Skeletal muscle cell (primary cell): ENCODE results near the gene GNB1.
"Not testable (repeated sequence)": the region's sequence is repeated elsewhere in the genome, so short reads cannot be mapped to it uniquely, and the experiment has no call there.

ENCODE experiments used
- DNase-seq: peaks from one replicate; pipeline ENCODE4 v3.0.0-alpha.2; 2010; ENCODE audit warnings: low read depth
- H3K4me3 ChIP-seq: 2 replicates; pipeline ENCODE4 v1.5.1; 2011; ENCODE audit warnings: low read depth, mild to moderate bottlenecking, control low read depth, low read length, moderate library complexity

Gene GNB1

DNA sequence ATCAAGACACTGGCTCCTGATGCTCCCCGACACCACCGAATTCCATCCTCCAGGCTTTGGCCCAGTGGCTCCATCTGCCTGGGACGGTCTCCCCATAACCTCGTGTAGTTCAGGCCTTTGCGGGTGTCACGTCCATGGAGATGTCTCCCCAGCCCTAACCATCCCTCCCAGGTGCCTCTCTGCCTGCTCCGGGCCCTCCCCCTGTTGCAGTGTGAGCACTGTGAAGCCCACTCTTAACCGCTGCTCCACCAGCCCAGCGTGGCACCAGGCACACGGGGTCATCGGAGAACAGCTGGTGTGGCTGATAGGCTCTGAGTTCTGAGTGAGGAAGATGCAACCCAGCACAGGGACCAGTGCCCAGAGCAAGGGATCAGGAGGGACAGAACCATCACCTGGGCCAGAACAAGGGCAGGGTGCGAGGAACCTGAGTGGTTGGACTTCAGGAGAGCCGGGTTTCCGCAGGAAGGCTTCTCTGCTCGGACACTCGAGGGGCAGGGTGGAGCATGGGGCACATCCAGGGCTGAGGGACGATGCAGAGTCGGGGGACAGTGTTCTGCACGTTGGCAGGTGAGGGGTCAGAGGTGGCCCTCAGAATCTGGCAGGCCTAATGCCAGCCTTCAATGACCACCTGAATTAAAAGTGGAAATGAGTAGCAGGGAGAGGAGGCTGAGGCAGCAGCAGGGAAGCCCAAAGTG, 2.6 kb upstream of the GNB1 start:
- no peak for DNase-seq
- H3K4me3 ChIP-seq: no peak overlapping the region

DNA sequence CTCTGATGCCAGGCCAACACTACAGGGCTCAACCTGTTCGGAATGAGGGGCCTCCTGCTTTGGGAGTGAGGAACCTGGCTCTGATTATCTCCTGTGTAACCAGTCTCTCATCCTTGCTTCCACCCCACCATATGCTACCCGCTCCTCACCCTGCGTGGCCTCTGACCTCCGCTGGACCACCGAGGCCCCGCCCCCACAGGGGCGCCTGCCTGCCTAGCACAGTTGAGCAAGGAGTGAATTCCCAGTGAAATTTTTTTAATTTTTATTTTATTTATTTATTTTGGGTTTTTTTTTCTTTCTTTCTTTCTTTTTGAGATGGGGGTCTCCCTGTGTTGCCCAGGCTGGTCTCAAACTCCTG, 1.9 kb upstream of the GNB1 start:
- H3K4me3 ChIP-seq: no peak overlapping the region

DNA sequence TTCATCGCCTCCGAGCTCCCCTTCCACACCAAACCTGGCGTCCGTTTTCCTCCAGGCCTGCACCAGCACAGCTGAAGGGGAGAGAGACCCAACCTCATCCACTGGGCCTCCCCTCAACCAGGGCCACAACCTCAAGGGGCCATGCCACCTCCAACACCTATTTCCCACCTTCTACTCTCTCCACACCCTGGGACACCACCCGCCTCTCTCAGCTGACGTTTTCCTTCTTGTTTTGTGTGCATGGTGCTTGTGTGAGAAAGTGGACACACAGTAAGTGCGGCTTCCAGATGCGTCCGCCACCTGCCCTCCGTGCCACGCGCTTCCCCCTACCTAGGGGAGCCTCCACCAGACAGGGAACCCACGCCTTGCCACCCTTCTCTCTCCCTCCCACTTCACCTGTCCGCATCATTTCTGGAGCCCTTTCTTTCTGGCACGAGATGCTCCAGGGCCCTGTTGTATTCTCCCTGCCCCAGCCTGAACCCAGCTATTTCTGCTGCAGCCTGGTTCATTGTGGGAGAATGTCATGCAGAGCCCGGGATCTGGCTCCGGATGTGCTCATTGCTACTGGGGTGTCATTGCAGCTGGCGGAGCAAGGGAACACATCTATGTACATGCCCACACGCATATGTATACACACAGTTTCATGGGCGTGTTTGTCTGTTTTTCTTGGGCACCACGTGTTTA, 1.3 kb upstream of the GNB1 start:
- DNase-seq: no peak
- H3K4me3 ChIP-seq: peak overlapping the region; percentile 62

More for the DNA sequence above, 1.9 kb upstream of the GNB1 start:
- DNase-seq: no peak

DNA sequence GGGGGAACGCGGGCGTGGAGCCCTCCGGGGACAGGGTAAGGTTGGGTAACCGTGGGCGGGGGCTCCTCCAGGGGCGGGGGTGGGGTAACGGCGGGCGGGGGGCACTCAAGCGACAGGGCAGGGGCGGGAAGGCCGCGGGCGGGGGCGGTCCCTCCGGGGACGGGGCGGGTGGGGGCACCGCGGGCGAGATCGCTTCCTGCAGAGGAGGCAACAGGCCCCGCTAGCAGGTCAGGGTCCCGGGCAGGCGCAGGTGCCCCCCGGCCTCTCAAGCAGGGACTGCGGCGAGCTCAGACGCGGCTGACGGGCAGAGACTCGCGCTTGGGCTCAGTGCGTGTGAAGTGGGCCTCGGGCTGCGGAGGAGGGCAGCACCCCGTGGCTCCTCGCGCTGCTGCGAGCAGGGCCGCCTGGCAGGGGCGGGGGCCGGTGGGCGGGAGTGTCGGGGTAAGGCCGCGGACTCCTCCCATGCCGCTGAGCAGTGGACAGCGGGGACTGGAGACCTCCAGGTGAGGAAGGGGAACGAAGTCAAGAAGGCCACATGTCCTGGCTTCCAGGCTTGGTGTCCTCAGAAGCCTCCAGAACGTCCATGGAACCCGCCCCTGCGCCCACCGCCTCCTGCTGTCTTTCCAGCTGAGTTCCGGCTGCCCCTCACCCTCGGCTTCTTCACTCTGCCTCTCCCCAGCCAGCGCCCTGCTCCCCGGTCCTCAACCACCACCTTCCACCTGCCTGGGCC, 627 bp upstream of the GNB1 start:
- H3K4me3 ChIP-seq: peak overlapping the region; percentile 62
- DNase-seq: no peak

DNA sequence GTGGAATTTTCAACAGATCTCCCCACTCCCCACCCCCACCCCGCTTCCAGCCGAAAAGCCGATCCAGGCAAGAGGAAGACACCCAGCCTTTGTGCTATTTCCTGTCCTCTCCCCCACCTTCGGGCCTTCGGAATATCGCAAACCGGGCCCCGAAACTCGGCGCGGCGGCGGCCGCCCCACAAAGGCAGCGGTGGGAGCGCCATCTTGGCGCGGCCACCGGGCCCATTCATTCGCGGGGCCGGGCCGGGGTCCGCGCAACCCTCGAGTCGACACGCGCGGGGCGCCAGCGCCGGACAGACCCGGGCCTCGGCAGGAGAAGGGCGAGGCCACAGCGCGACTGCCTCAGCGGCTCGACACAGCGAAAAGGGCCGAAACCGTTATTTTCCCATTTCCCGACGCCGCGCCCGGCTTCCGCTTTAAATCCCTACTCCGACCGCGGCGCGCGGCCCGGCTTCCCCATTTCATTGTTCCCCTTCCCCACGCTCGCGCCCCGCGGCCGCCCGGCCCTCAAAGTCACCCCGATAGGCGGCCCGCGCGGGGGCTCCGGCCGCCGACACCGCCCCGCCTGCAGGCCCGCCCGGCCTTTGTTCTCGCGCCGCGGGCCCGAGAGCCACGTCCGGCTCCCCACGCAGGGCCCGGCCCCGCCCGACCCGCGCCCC, 911 bp downstream of the GNB1 start:
- H3K4me3 ChIP-seq: peak overlapping the region; percentile 83
- no peak for DNase-seq

DNA sequence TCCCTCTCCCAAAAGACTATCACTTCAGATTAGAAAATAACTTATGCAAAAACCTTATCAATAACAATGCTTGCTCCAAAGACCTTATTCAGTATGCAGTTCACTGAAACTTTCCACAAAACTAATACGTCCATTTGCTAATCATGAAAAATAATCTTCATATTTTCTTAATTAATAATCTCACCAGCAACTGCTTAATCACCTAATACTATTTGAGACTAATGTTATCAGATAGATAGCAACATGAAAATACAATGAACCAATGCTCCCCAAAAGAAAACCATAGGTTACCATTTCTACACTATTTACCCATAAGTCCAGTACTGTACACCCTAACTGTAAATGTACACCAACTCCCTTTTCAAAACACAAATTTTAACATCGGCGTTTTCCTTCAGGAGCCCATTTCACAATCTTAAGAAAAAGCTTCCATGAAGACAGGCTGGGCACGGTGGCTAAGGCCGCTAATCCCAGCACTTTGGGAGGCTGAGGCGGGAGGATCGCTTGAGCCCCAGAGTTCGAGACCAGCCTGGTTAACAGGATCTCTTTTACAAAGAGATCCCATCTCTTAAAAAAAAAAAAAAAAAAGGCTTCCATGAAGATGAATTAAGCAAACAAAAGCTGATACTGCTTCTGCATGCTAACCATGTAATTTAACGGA, 1.7 kb downstream of the GNB1 start:
- DNase-seq: no peak
- H3K4me3 ChIP-seq: peak overlapping the region; percentile 83

DNA sequence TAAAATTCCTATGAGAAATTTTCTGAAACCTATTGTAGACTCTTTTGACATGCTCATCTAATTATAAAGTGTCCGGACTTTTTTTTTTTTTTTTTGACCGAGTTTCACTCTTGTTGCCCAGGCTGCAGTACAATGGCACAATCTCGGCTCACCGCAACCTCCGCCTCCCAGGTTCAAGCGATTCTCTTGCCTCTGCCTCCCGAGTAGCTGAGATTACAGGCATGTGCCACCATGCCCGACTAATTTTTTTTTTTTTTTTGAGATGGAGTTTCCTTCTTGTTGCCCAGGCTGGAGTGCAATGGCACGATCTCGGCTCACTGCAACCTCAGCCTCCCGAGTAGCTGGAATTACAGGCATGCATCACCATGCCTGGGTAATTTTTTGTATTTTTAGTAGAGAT, 7.0 kb downstream of the GNB1 start:
- not testable (repeated sequence) for DNase-seq, H3K4me3 ChIP-seq

DNA sequence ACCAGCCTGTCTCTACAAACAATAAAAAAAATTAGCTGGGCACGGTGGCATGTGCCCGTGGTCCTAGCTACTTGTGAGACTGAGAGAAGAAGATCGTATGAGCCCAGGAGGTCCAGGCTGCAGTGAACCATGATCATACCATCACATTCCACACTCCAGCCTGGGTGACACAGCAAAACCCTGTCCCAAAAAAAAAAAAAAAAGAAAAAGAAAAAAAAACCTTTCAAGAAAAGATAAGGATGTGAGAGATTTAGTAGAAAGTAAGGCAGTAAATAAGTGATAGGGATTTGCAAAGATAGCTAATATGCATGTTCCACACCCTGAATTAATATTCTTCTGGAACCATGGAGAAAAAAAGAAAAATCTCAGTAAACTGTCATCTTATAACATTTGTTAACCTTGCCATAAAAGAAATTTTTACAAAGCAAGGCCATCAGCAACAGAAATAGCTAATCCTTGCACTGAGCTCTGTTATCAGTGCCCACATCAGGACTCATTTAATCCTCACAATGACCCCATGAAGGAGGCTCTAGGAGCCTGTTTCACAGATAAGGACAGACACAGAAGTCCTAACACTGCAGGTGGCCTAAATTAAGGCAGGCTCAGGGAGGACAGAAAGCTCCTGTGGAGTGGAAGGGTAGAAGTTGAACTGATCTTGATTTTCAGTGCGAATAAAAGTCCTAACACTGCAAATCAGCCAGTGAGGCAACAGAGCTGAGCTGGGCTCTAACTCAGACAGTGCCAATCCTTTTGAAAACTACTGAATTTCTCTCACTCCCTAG, 7.6 kb downstream of the GNB1 start:
- no peak for DNase-seq
- H3K4me3 ChIP-seq: no peak overlapping the region

DNA sequence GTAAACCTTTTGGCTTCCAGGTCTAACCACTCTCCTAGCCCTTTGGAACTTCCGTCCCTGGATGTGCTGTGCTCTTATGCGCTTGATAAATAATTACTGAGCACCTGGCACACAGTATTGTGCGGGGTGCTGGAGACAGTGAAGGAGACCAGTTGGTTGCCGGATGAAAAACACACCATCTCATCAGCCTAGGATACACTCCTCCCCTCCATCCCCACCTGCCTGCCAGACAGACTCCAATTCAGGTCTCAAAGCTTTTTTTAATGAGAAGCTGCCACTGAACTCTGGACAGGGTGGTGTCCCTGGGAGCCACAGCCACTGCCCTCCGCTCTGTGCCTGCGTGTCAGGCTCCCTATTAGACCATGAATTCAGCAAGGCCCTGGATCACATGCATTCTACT, 9.2 kb downstream of the GNB1 start:
- no peak overlapping the region for H3K4me3 ChIP-seq
- no peak for DNase-seq

DNA sequence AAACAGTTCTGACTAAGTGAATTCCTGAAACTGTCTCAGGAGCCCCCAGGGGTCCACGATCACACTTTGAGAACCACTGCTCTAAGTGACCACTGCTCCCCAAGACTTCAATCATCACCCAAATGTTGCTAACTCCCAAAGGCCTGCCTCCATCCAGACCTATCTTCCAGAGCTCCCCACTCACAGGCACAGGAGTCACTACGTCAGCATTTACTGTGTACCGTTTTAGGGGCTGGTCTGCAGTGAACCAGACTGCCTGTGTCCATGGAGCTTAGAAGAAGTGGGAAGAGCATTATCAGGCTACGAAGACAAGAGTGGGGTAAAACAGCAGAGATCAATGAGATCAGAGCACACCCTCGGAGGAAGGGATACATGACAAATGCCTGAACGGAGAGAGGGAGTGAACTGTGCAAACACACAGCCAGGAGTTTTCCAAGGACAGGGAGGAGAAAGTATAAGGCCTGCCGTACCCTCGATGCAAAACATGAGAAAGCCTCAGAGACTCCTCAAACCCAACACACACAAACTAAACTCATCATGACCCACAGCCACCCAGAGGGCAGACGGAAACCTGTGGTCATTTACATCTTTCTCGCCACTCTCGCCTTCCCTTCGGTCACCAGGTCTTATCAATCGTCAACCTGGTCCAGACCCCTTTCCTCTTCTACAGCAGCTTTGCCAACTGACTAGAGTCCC, 10.1 kb downstream of the GNB1 start:
- no peak overlapping the region for H3K4me3 ChIP-seq
- no peak for DNase-seq

DNA sequence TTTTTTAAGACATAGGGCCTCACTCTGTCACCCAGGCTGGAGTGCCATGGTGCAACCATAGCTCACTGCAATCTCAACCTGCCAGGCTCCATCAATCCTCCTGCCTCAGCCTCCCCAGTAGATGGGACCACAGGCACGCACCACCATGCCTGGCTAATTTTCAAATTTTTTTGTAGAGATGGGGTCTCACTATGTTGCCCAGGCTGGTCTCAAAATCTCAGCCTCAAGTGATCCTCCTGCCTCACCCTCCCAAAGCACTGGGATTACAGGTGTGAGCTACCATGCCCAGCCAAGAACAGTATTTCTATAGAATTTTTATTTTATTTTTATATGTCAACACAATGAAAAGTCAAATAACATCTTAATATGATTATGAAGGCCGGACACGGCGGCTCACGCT, 10.9 kb downstream of the GNB1 start:
- no peak for DNase-seq
- H3K4me3 ChIP-seq: no peak overlapping the region

DNA sequence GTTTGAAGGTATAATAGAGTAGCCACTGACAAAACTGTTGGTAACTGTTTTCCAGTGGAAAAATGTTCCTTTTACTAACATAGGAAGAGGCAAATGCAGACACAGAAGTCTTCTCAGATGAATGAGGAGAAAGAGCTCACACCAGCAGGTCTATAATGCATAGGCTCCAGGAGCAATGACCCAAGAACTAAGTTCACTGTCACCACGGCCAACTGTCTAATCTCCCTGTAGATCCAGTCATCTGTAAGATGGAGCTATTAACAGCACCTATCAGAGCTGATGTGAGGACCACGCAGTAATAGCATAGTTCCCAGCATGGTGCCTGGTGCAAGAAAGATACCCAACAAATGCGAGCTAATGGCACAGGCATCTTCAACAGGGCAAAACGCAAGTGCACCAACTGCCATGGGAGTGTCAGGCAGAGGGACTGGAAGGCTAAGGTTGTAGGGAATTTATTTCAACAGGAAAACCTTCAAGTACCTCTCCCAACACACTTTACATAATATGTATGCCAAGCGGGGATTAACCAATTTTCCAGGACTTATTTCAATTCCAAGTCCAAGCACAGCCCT, 12.9 kb downstream of the GNB1 start:
- no peak overlapping the region for H3K4me3 ChIP-seq

DNA sequence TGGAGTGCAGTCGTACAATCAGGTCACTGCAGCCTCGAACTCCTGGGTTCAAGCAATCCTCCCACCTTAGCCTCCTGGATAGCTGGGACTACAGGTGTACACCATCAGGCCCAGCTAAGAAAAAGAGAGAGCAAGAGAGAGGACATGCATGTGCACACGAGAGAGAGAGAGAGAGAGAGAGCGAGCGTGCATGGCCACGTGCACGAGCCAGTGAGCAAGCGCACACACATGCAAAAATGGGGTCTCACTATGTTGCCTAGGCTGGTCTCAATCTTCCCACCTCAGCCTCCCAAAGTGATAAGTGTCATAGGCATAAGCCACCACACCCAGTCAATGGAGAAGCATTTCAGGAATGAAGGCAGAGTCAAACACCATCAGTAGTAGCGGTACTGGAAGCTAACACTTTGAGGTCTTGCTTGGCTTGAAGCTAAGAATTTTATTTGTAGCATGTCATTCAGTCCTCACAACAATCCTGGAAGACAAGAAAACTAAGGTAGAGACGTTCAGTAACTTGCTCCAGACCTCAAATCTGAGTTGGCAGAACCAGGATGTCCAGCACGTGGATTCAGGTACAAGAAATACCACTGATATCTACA, 14.5 kb downstream of the GNB1 start:
- H3K4me3 ChIP-seq: no peak overlapping the region
- DNase-seq: no peak

More for the DNA sequence above, 12.9 kb downstream of the GNB1 start:
- DNase-seq: no peak

DNA sequence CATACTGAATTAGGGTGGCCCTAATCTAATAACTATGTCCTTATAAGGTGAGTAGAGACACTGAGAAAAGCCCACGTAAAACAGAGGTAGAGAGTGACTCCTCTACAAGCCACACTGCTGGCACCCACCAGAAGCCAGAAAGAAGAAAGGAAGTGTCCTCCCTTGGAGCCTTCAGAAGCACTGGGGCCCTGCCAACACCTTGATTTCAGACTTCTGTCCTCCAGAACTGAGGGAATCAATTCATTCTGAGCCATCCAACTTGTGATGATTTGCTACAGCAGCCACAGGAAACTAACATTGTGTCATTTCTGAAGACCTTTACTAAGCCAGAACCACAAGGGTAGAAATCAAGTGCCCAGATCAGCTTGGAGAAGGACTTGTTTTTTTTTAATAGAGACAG, 15.0 kb downstream of the GNB1 start:
- H3K4me3 ChIP-seq: no peak overlapping the region
- no peak for DNase-seq

DNA sequence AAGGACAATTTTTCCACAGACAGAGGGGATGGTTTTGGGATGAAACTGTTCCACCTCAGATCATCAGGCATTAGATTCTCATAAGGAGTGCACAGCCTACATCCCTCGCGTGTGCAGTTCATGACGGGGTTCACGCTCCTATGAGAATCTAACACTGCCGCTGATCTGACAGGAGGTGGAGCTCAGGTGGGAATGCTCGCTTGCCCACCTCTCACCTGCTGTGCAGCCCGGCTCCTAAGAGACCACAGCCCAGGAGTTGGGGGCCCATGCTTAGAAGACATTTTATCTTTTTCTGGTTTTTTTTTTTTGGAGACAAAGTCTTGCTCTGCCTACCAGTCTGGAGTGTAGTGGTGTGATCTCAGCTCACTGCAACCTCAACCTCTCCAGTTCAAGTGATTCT, 16.0 kb downstream of the GNB1 start:
- no peak for DNase-seq
- H3K4me3 ChIP-seq: no peak overlapping the region

DNA sequence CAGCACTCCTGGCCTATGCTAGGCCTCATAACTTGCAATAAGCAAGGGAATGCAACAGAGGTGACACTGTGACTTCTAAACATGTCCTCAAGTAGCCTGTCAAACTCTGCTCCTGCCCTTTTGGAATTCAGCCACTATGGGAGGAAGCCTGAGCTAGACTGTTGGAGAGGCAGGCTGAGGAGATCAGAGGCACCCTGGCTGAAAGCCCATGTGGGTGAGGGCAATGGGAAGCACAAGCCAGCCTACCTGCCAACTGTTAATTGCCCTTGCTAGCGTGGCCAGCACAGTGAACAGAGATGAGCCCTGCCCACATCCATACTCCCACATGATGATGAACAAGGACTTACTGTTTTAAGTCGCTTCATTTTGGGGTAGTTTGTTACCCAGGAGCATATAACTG, 17.7 kb downstream of the GNB1 start:
- H3K4me3 ChIP-seq: no peak overlapping the region
- DNase-seq: no peak

DNA sequence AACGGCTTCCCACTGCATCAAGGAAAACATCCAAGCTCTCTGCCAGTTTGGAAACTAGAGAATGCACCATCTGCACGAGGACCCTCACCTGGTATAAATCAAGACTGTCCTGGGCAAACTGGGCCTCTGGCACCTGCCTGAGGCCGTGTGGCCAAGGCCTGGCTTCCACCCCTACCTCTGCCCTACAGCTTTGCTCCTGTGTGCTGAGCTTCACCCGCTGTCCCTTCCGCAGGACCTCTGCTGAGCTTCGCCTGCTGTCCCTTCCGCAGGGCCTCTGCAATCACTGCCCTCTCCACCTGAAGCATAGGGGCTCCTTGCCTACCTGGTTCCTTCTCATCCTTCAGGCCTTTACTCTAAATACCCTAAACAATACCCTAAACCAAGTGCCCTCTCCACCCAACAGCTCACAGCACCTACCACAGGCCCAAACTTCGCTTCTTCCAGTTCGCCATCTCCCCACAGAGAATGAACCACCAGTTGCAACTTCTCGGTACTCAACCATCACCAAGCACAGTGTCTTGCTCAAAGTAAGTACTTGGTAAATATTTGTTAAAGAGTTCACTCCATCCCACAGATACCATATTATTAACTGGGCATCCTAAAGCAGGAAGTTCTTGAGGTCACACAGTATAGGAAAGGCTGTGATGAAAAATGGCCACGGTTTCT, 18.4 kb downstream of the GNB1 start:
- no peak for DNase-seq
- no peak overlapping the region for H3K4me3 ChIP-seq
